Activated CD8-positive, alpha-beta memory T cell treated with anti-CD3 and anti-CD28 coated beads, Interleukin-2, amount 50 U/mL, for 24 hours (primary cell): ENCODE data around the gene EHBP1L1.

Source experiments
- DNase-seq: peaks from one replicate; pipeline ENCODE4 v3.0.0-alpha.2; 2020; ENCODE audit errors: extremely low read depth

EHBP1L1 gene

DNA sequence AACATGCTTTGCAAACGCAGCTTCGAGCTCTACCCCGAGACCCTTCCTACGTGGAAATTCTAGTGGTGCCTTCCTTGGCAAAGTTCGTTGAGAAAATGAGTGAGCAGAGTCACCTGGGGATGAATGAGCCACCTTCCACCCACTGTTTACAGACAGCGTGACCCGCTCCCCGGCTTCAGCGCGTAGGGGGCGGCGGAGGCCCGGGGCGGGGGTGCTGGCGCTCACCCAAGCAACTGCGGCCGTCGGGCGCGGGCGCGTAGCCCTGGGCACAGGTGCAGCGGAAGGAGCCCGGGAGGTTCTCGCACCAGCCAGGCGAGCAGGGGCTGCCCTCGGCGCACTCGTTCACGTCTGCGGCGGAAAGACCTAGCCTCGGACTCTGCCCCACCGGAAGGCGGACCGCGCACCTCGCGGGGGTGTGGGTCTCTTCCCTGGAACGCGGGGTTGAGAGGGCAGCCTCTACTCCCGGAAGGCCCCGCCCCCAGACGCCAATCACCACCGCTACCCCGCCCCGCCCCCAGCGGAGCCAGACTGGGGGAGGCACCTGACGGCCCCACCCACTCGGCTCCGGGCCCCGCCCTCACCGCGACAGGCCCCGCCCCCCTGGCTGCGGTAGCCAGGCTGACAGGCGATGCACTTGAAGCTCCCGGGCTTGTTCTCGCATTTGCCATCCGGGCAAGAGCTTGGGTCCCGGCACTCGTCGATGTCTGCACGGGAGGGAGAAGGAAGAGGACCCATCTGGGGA is 29.5 kb upstream of the EHBP1L1 start:
- peak; percentile 88 for DNase-seq

DNA sequence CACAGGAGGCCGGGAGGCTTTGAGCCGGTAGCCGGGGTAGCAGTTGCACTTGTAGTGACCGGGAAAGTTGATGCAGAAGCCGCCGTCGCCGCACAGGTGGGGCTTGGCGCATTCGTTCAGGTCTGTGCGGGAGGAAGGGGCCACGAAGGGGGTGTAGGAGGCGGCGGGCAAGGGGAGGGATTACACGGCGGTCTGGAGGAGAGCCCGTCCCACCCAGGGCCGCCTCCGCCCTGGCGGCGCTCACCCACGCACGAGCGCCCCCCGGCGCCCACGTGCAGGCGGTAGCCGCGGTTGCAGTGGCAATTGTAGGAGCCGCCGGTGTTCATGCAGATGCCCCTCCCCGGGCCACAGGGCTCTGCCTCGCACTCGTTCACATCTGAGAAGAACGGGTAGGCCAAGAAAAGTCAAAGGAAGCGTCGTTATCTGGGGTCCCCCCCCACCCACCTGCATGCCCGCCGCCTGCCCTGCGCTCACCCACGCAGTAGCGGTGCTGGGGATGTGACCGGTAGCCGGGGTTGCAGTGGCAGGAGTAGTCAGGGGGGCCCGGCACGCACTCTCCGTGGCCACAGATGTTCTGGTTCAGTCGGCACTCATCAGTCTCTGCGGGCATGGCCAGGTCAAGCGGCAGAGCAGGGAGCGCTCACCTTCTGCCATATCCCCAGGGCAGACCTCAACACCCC is 28.3 kb upstream of the EHBP1L1 start:
- DNase-seq, result no peak

GRCh38 chr11:65548395-65548794 is 27.5 kb upstream of the EHBP1L1 start:
- no peak for DNase-seq

DNA sequence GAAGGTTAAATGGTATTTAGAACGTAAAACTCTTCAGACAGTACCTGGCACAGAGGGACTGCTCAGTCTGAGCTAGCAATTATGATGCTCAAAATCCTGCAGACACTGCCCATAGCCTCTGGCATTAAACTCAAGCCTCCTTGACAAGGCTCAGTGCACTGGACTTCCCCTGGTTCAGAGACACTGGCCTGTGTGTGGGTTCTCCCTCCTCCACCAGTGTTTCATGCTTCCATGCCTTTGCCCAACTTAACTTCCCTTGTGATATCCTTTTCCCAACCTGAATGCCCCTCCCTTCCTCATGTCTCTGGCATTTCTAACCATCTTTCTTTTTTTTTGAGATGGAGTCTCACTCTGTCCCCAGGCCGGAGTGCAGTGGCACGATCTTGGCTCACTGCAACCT is 26.8 kb upstream of the EHBP1L1 start:
- no peak for DNase-seq

- DNase-seq, result no peak
Observed at GRCh38 chr11:65551572-65552387, 24.1 kb upstream of the EHBP1L1 start.

DNA sequence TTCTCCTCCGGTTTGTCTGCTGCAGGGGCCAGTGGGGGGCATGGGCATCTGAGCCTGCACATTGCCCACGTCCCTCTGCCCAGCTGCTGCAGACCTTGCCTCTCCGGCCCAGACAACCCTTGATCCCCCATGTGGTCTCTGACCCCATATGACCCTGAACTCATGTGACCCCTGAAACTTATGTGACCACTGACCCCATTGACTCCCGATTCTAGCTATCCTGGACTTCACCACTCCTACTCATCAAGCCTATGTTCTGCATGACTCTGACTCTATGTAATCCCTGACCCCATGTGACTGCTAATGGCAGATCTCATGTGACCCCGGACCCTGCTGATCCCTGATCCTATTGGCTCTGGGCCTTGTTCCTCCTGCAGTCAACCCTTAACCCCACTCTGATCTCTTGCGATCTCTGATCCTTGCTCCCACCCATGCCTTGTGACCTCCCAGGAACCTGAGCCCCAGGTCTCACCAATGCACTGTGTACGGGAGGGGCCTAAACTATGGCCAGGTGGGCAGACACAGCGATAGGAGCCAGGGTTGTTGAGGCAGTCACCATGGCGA is 23.4 kb upstream of the EHBP1L1 start:
- DNase-seq, result no peak

GRCh38 chr11:65553301-65554001 is 22.4 kb upstream of the EHBP1L1 start:
- no peak for DNase-seq

- DNase-seq, result no peak
Observed at GRCh38 chr11:65554057-65554818, 21.6 kb upstream of the EHBP1L1 start.

- no peak for DNase-seq
Observed at GRCh38 chr11:65554842-65555430, 20.9 kb upstream of the EHBP1L1 start.

DNA sequence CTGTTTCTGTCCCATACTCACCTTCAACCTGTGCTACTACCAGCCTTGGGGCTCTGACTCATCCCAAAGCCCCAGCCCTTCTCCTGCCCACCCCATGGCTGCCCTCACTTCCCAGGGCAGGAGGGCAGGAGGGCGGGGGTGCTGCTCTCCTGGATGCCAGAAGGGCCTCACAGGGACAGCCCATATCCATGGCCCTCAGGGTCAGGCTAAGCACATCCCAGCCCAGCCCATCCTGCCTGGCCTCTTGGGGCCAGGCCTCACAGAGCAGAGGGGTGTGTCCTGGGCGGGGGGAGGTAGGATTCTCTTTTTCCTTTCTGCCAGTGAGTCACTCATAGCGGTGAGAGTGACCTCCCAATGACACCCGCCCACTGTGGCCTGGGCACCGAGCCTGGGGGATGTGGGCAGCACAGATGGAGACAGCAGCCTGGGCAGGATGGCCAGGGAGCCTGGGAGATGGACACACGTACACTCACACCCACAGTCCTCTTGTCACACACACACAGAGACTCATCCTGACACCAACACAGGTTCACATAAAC is 20.1 kb upstream of the EHBP1L1 start:
- DNase-seq, result no peak

DNA sequence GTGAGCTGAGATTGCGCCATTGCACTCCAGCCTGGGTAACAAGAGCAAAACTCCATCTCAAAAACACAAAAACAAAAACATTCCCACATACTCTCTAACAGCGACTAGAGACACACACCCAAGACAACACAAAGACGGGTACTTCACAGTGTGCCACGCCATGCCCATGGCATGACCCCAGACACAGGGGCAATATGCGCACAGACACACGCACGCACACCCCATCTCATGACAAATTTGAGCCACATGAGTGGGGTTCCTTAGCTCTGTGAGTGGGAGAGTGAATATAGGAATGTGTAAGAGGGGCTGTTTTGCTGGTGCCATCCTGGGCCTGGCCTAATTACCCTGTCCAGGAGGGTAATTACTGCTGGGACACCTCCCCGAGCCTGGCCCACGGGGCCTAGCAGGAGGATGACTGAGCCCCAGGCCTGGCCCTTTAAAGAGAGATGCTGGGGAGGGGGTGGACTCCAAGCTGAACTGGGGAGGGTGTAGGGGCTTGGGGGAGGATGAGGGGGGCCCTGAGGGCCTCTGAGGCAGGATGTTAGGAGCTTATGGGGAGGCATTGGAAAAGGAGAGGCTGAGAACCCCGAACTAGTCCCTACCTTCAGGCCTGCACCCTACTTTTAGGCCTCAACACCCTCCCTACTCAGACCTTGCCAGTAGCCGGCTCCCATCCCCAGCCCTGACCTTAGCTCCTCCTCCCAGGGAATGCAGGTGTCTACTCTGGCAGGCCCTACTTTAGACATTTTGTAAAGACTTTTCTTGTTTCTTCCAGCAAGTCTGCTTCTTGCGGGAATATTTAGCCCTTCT is 19.2 kb upstream of the EHBP1L1 start:
- DNase-seq, result no peak

GRCh38 chr11:65557280-65558001 is 18.4 kb upstream of the EHBP1L1 start:
- no peak for DNase-seq

GRCh38 chr11:65558002-65558929 is 17.6 kb upstream of the EHBP1L1 start, which contains the start of gene LTBP3:
Gene LTBP3 (minus strand): TSS chr11:65558359. CDS start chr11:65557959, 400 bp downstream.
- no peak for DNase-seq

DNA sequence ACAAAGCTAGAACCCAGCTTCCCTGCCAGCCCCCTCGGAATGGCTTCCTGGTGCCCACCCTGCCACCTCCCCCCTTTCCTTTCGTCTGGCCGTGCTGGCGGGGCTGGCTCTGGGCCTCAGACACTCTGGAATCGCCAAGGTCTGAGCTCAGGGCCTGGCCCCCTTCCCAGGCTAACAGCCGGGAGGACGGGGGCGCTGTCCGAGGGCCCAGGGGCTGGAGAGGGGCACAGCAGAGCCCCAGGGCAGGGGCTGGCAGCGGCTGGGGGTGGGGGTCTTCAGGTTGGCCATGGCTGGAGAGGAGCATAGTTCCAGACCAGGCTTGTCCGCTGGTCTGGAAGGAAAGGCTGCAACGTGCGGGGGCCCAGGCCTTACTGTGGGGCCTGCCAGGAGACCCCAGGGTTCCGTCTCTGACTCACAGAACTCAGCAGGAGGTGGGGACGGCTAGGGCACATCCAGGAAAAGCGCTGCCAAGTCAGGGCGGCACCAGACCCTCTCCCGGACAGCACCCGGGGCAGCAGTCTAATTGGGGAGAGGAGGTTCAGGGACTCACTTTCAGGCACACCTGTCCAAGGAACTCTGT is 16.8 kb upstream of the EHBP1L1 start:
- DNase-seq, result no peak

DNA sequence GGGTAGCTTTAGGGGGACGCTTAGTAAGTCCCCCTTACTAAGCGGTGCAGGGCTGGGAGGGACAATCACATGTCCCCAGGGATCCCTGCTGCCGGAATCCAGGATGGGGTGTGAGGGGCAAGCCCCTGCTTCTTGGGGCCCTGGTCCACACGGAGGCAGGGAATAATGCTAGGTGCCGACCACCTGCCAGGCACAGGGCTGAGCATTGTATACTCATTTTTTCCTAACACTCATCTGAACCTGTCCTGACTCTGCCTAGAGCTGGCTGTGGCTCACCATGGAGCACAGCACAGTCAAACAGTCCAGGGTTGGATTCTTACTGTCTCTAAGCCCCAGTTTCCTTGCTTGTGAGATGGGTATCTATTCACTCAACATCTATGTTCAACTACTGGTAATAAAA is 16.3 kb upstream of the EHBP1L1 start:
- DNase-seq, result no peak

GRCh38 chr11:65559951-65560537 is 15.8 kb upstream of the EHBP1L1 start:
- DNase-seq, result no peak
